NOMO-1 treated with DMSO at 0.1 percent for 48 hours (cell line): ENCODE results near the gene PEX7.
A peak's percentile ranks its signal among the peaks of the same experiment; 100 is the strongest.
"Not testable (repeated sequence)": the region's sequence is repeated elsewhere in the genome, so short reads cannot be mapped to it uniquely, and the experiment has no call there.

ENCODE experiments used
- DNase-seq: peaks from one replicate; lab custom pipeline; 2025; ENCODE audit not compliant: unreplicated experiment; lab: John Stamatoyannopoulos, UW

PEX7 gene

GRCh38 chr6:136895901-136896300, 73.5 kb downstream of the PEX7 start:
- no peak for DNase-seq

GRCh38 chr6:136897071-136897470, 74.7 kb downstream of the PEX7 start:
- no peak for DNase-seq

- peak; percentile 1 for DNase-seq
These were observed 78.9 kb downstream of the PEX7 start for GRCh38 chr6:136901212-136901784.

- not testable (repeated sequence) for DNase-seq
These were observed 82.1 kb downstream of the PEX7 start for GRCh38 chr6:136904477-136904876.

GRCh38 chr6:136914947-136915346, 92.6 kb downstream of the PEX7 start:
- DNase-seq = no peak

- no peak for DNase-seq
These were observed 96.3 kb downstream of the PEX7 start for GRCh38 chr6:136918706-136919105.

- DNase-seq = peak; percentile 6
These were observed 97.8 kb downstream of the PEX7 start for GRCh38 chr6:136920216-136920615.

- peak; percentile 7 for DNase-seq
These were observed 98.4 kb downstream of the PEX7 start for GRCh38 chr6:136920671-136921380.

- no peak for DNase-seq
These were observed 99.1 kb downstream of the PEX7 start for GRCh38 chr6:136921381-136921935.

GRCh38 chr6:136921936-136922684, 99.7 kb downstream of the PEX7 start, which contains the start of gene SLC35D3:
TSS of gene SLC35D3 (plus strand) at chr6:136922301. CDS start at chr6:136922429, 128 bp downstream.
- DNase-seq = peak; percentile 20

GRCh38 chr6:136922685-136923006, 100.3 kb downstream of the PEX7 start:
- no peak for DNase-seq

- DNase-seq = no peak
These were observed 100.9 kb downstream of the PEX7 start for GRCh38 chr6:136923116-136923953.

GRCh38 chr6:136923954-136924673, 101.7 kb downstream of the PEX7 start:
- DNase-seq = no peak

GRCh38 chr6:136926383-136926782, 104.0 kb downstream of the PEX7 start:
- DNase-seq = no peak

GRCh38 chr6:136927292-136927691, 104.9 kb downstream of the PEX7 start:
- DNase-seq = no peak

- DNase-seq = no peak
These were observed 108.1 kb downstream of the PEX7 start for GRCh38 chr6:136930528-136930927.

- no peak for DNase-seq
These were observed 110.2 kb downstream of the PEX7 start for GRCh38 chr6:136932599-136932998.

GRCh38 chr6:136945072-136945471, 122.7 kb downstream of the PEX7 start:
- DNase-seq = no peak

GRCh38 chr6:136945711-136946121, 123.3 kb downstream of the PEX7 start:
- no peak for DNase-seq

- DNase-seq = no peak
These were observed 124.6 kb downstream of the PEX7 start for GRCh38 chr6:136947037-136947436.
